ENCODE measurements around the gene ZNF526. TPM values are rescaled to one million over a fixed set of nuclear protein-coding genes. Genes with fewer than 3 reads are reported as not detected.

ZNF526 gene
- total RNA-seq, 1 donor = 20.3 TPM

- no peak overlapping the region for H3K4me3 ChIP-seq (ENCODE audit: low read depth, low read length)
- TF ChIP-seq, protein P1, sequence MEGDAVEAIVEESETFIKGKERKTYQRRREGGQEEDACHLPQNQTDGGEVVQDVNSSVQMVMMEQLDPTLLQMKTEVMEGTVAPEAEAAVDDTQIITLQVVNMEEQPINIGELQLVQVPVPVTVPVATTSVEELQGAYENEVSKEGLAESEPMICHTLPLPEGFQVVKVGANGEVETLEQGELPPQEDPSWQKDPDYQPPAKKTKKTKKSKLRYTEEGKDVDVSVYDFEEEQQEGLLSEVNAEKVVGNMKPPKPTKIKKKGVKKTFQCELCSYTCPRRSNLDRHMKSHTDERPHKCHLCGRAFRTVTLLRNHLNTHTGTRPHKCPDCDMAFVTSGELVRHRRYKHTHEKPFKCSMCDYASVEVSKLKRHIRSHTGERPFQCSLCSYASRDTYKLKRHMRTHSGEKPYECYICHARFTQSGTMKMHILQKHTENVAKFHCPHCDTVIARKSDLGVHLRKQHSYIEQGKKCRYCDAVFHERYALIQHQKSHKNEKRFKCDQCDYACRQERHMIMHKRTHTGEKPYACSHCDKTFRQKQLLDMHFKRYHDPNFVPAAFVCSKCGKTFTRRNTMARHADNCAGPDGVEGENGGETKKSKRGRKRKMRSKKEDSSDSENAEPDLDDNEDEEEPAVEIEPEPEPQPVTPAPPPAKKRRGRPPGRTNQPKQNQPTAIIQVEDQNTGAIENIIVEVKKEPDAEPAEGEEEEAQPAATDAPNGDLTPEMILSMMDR (IDR thresholded peaks at IDR 0.05; ENCODE audit: insufficient read depth, low read depth, low read length) = no peak
- DNase-seq (ENCODE audit: low read depth) = no peak
Observed at GRCh38 chr19:42271861-42272534, 51.9 kb downstream of the ZNF526 start.

- no peak for DNase-seq (ENCODE audit: low read depth)
- no peak overlapping the region for H3K4me3 ChIP-seq (ENCODE audit: low read depth, low read length)
- TF ChIP-seq, protein P1 (IDR thresholded peaks at IDR 0.05; ENCODE audit: insufficient read depth, low read depth, low read length) = no peak
Observed at GRCh38 chr19:42272535-42272897, 52.4 kb downstream of the ZNF526 start.

GRCh38 chr19:42272989-42273406, 52.9 kb downstream of the ZNF526 start:
- H3K4me3 ChIP-seq (ENCODE audit: low read depth, low read length) = no peak overlapping the region
- TF ChIP-seq, protein P1 (IDR thresholded peaks at IDR 0.05; ENCODE audit: insufficient read depth, low read depth, low read length) = no peak
- no peak for DNase-seq (ENCODE audit: low read depth)

GRCh38 chr19:42273407-42274064, 53.4 kb downstream of the ZNF526 start:
- H3K4me3 ChIP-seq (ENCODE audit: low read depth, low read length) = no peak overlapping the region
- TF ChIP-seq, protein P1 (IDR thresholded peaks at IDR 0.05; ENCODE audit: insufficient read depth, low read depth, low read length) = no peak
- DNase-seq (ENCODE audit: low read depth) = no peak

- TF ChIP-seq, protein P1 (IDR thresholded peaks at IDR 0.05; ENCODE audit: insufficient read depth, low read depth, low read length) = no peak
- no peak for DNase-seq (ENCODE audit: low read depth)
- no peak overlapping the region for H3K4me3 ChIP-seq (ENCODE audit: low read depth, low read length)
Observed at GRCh38 chr19:42274065-42274682, 54.1 kb downstream of the ZNF526 start.

GRCh38 chr19:42275103-42275502, 55.0 kb downstream of the ZNF526 start:
- TF ChIP-seq, protein P1 (IDR thresholded peaks at IDR 0.05; ENCODE audit: insufficient read depth, low read depth, low read length) = no peak
- no peak for DNase-seq (ENCODE audit: low read depth)
- no peak overlapping the region for H3K4me3 ChIP-seq (ENCODE audit: low read depth, low read length)
